Stimulated activated CD4-positive, alpha-beta T cell treated with anti-CD3 and anti-CD28 coated beads, Interleukin-12 subunit alpha, Interleukin-12 subunit beta, amount 100 ng/mL, for 24 hours (primary cell): Measurements from ENCODE around the gene UBR3.
"Not testable (repeated sequence)": the region's sequence is repeated elsewhere in the genome, so short reads cannot be mapped to it uniquely, and the experiment has no call there.

Experiments
- DNase-seq, 2 experiments: peaks; one replicate each; pipeline ENCODE4 v3.0.0-alpha.2; 2020; ENCODE audit warnings: low read depth in 2 of 2

Gene UBR3

GRCh38 chr2:170113168-170113894, 286.1 kb downstream of the UBR3 start:
- no peak for DNase-seq

GRCh38 chr2:170115501-170116229, 288.4 kb downstream of the UBR3 start:
- no peak for DNase-seq

DNA sequence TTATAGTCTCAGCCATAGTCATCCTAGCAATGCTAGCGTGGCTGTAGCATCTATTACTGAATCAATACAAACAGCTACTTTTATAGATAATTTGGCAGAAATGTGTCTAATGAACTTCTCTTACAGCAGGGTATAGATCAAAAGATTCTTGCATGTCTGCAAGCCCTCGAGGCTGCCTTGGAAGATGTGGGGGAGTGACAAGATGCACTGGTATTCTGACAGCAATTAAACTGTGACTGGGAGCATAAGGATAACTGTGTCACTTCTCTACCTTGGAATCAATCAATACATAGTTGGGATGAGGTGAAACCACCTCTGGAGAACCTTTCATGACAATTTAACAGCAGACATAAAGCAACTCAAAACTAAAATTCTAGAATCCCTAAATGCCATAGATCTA, 291.4 kb downstream of the UBR3 start:
- no peak for DNase-seq

GRCh38 chr2:170119326-170119725, 292.1 kb downstream of the UBR3 start:
- DNase-seq = not testable (repeated sequence)

DNA sequence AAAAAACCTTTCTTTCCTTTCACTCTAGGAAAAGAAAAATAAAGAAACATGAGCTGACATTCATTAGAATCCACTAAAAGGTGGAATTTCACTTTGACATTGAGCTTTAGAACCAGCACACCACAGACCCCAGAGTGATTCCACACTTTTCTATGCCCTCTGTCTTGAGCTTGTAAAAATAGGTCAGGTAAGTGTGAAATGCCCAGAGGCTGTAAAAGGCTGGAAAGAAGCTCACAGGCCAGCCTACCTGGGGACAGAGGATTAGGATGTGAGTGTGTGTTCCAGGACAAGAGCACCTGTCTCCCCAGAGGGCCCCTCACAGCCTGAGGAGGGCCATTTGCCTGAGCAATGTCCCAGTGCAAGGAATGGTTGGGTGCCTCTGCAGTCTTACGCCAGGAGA, 294.4 kb downstream of the UBR3 start:
- DNase-seq = no peak

- no peak for DNase-seq
Measured at GRCh38 chr2:170122883-170123547, 295.8 kb downstream of the UBR3 start.

DNA sequence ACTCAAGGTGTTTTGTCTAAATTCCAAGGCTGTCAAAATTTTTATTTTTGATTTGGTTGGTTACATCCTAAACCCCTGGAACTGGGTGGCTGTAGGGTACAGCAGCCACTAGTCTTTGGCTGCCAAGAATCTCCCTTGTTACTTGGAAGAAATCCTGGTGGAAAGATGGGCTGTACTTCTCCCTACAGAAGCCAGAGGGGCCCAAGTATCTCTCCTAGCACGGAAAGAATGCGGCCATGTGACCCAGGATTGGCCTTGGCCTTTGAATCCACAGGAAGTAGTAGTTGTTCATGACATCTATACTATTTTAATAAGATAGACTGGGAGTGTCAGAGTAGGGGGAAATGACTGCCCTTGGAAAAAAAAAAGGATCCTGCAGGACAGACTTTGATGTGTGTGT, 296.3 kb downstream of the UBR3 start:
- DNase-seq = no peak

DNA sequence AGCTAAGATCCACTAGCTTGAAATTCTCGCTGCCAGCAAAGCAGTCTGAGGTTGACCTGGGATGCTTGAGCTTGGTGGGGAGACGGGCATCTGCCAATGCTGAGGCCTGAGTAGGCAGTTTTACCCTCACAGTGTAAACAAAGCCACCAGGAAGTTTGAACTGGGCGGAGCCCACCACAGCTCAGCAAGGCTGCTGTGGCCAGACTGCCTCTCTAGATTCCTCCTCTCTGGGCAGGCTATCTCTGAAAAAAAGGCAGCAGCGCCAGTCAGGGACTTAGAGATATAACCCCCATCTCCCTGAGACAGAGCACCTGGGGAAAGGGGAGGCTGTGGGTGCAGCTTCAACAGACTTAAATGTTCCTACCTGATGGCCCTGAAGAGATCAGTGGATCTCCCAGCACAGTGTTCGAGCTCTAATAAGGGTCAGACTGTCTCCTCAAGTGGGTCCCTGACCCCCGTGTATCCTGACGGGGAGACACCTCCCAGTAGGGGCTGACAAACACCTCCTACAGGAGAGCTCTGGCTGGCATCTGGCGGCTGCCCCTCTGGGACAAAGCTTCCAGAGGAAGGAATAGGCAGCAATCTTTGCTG, 299.0 kb downstream of the UBR3 start:
- not testable (repeated sequence) for DNase-seq
